HEK293 (cell line): ENCODE results near the gene FTO.
A peak's percentile ranks its signal among the peaks of the same experiment; 100 is the strongest.

Source experiments
- CTCF ChIA-PET: fragments of 350-600 bp; formaldehyde crosslinking; extraction: SDS; loops from one replicate; lab custom pipeline; 2021; ENCODE audit warnings: antibody characterized with exemption; lab: Yijun Ruan, JAX
- POLR2A ChIA-PET: fragments of 300-600 bp; formaldehyde crosslinking; extraction: SDS; loops from one replicate; lab custom pipeline; 2020; ENCODE audit warnings: antibody characterized with exemption, inconsistent platforms; lab: Yijun Ruan, JAX
- H3K27ac ChIP-seq: fragments of 200-500 bp; sonication (Bioruptor generic); 2 replicates; pipeline ENCODE4 v1.5.1; 2014; ENCODE audit warnings: low read depth, low read length, control low read depth, inconsistent platforms; ENCODE audit errors: extremely low read depth
- H3K36me3 ChIP-seq, 2 experiments: fragments of 200-500 bp in 1 of 2; sonication (Bioruptor generic) in 1 of 2; 1 replicate in 1 of 2; 2 replicates in 1 of 2; pipeline ENCODE4 v1.5.1; 2014 to 2017; ENCODE audit warnings: inconsistent platforms in 2 of 2, low read length in 2 of 2; ENCODE audit not compliant: control insufficient read depth in 2 of 2, insufficient read depth in 1 of 2
- H3K4me1 ChIP-seq: fragments of 200-500 bp; sonication (Bioruptor generic); 2 replicates; pipeline ENCODE4 v1.5.1; 2014; ENCODE audit warnings: mild to moderate bottlenecking, low read length, inconsistent platforms; ENCODE audit not compliant: control insufficient read depth, insufficient read depth
- H3K4me3 ChIP-seq: 2 replicates; pipeline ENCODE4 v1.5.1; 2011; ENCODE audit warnings: low read depth, mild to moderate bottlenecking, control low read depth, low read length, moderate library complexity
- H3K9me3 ChIP-seq: fragments of 200-500 bp; sonication (Bioruptor generic); 2 replicates; pipeline ENCODE4 v1.5.1; 2014; ENCODE audit warnings: low read depth, low read length, inconsistent platforms; ENCODE audit not compliant: control insufficient read depth, insufficient read depth
- FEZF1 ChIP-seq: fragments of 450-650 bp; formaldehyde crosslinking; IDR thresholded peaks from 2 replicates; pipeline ENCODE4 v1.5.1; 2016; ENCODE audit warnings: missing biosample characterization, missing genetic modification characterization
- GLI2 ChIP-seq: fragments of 450-650 bp; formaldehyde crosslinking; IDR thresholded peaks from 2 replicates; pipeline ENCODE4; 2017; ENCODE audit warnings: missing biosample characterization, missing genetic modification characterization, low read depth, borderline replicate concordance
- GLI4 ChIP-seq: fragments of 450-650 bp; formaldehyde crosslinking; IDR thresholded peaks from 2 replicates; pipeline ENCODE4 v1.5.1; 2016; ENCODE audit warnings: missing biosample characterization, missing genetic modification characterization
- IKZF3 ChIP-seq: fragments of 450-650 bp; IDR thresholded peaks from 2 replicates; pipeline ENCODE4 v1.5.0; 2018; ENCODE audit warnings: missing biosample characterization, mild to moderate bottlenecking, missing genetic modification characterization, moderate library complexity
- INSM2 ChIP-seq: fragments of 450-650 bp; formaldehyde crosslinking; IDR thresholded peaks from 2 replicates; pipeline ENCODE4 v1.5.1; 2016; ENCODE audit warnings: missing biosample characterization, missing genetic modification characterization
- KLF8 ChIP-seq: fragments of 450-650 bp; formaldehyde crosslinking; IDR thresholded peaks from 2 replicates; pipeline ENCODE4 v1.5.1; 2016; ENCODE audit warnings: missing biosample characterization, missing genetic modification characterization
- MEIS1 ChIP-seq: sonication (generic); formaldehyde crosslinking; IDR thresholded peaks from 2 replicates; pipeline ENCODE4 v1.8.1; 2022; ENCODE audit warnings: missing genetic modification reagents, mild to moderate bottlenecking, borderline replicate concordance
- PBX3 ChIP-seq: sonication (generic); formaldehyde crosslinking; IDR thresholded peaks from 2 replicates; pipeline ENCODE4 v1.8.1; 2022; ENCODE audit warnings: mild to moderate bottlenecking, moderate library complexity, missing genetic modification reagents
- SP2 ChIP-seq: fragments of 450-650 bp; formaldehyde crosslinking; IDR thresholded peaks from 2 replicates; pipeline ENCODE4 v1.5.1; 2016; ENCODE audit warnings: missing biosample characterization, missing genetic modification characterization
- WT1 ChIP-seq: fragments of 450-650 bp; formaldehyde crosslinking; IDR thresholded peaks from 2 replicates; pipeline ENCODE4 v1.5.1; 2016; ENCODE audit warnings: missing biosample characterization, missing genetic modification characterization
- ZBTB21 ChIP-seq: fragments of 450-650 bp; formaldehyde crosslinking; IDR thresholded peaks from 2 replicates; pipeline ENCODE4 v1.5.1; 2017; ENCODE audit warnings: missing biosample characterization, missing genetic modification characterization
- ZBTB44 ChIP-seq: fragments of 450-650 bp; IDR thresholded peaks from 2 replicates; pipeline ENCODE4 v1.5.1; 2018; ENCODE audit warnings: missing biosample characterization, mild to moderate bottlenecking, missing genetic modification characterization
- ZBTB48 ChIP-seq: fragments of 450-650 bp; formaldehyde crosslinking; IDR thresholded peaks from 2 replicates; pipeline ENCODE4 v1.5.1; 2016; ENCODE audit warnings: missing biosample characterization, missing genetic modification characterization
- ZBTB49 ChIP-seq: fragments of 450-650 bp; formaldehyde crosslinking; IDR thresholded peaks from 2 replicates; pipeline ENCODE4 v1.5.1; 2016; ENCODE audit warnings: missing biosample characterization, missing genetic modification characterization, low read depth
- ZBTB8A ChIP-seq: fragments of 450-650 bp; formaldehyde crosslinking; IDR thresholded peaks from 2 replicates; pipeline ENCODE4 v1.5.1; 2016; ENCODE audit warnings: missing biosample characterization, missing genetic modification characterization
- ZEB2 ChIP-seq: fragments of 450-650 bp; formaldehyde crosslinking; IDR thresholded peaks from 2 replicates; pipeline ENCODE4 v1.5.1; 2016; ENCODE audit warnings: missing biosample characterization, missing genetic modification characterization
- ZNF146 ChIP-seq: fragments of 450-650 bp; formaldehyde crosslinking; IDR thresholded peaks from 2 replicates; pipeline ENCODE4 v1.5.1; 2016; ENCODE audit warnings: missing biosample characterization, missing genetic modification characterization
- ZNF184 ChIP-seq: fragments of 450-650 bp; IDR thresholded peaks from 2 replicates; pipeline ENCODE4 v1.5.1; 2018; ENCODE audit warnings: missing biosample characterization, mild to moderate bottlenecking, missing genetic modification characterization
- ZNF19 ChIP-seq: fragments of 450-650 bp; formaldehyde crosslinking; IDR thresholded peaks from 2 replicates; pipeline ENCODE4; 2016; ENCODE audit warnings: missing biosample characterization, missing genetic modification characterization, low read depth
- ZNF202 ChIP-seq: fragments of 450-650 bp; formaldehyde crosslinking; IDR thresholded peaks from 2 replicates; pipeline ENCODE4 v1.5.1; 2016; ENCODE audit warnings: missing biosample characterization, missing genetic modification characterization, borderline replicate concordance
- ZNF26 ChIP-seq: fragments of 450-650 bp; formaldehyde crosslinking; IDR thresholded peaks from 2 replicates; pipeline ENCODE4 v1.5.1; 2016; ENCODE audit warnings: missing biosample characterization, missing genetic modification characterization
- ZNF292 ChIP-seq: fragments of 450-650 bp; formaldehyde crosslinking; IDR thresholded peaks from 2 replicates; pipeline ENCODE4 v1.5.1; 2016; ENCODE audit warnings: low read depth, missing biosample characterization, missing genetic modification characterization, borderline replicate concordance
- ZNF302 ChIP-seq: fragments of 450-650 bp; formaldehyde crosslinking; IDR thresholded peaks from 2 replicates; pipeline ENCODE4 v1.5.1; 2016; ENCODE audit warnings: missing biosample characterization, missing genetic modification characterization, low read depth
- ZNF404 ChIP-seq: fragments of 450-650 bp; formaldehyde crosslinking; IDR thresholded peaks from 2 replicates; pipeline ENCODE4 v1.5.1; 2017; ENCODE audit warnings: missing biosample characterization, missing genetic modification characterization
- ZNF416 ChIP-seq: fragments of 450-650 bp; formaldehyde crosslinking; IDR thresholded peaks from 2 replicates; pipeline ENCODE4 v1.5.1; 2016; ENCODE audit warnings: missing biosample characterization, missing genetic modification characterization
- ZNF501 ChIP-seq: fragments of 450-650 bp; formaldehyde crosslinking; IDR thresholded peaks from 2 replicates; pipeline ENCODE4 v1.5.1; 2016; ENCODE audit warnings: missing biosample characterization, missing genetic modification characterization
- ZNF555 ChIP-seq: fragments of 450-650 bp; formaldehyde crosslinking; conservative IDR thresholded peaks from 2 replicates; pipeline ENCODE4 v1.5.1; 2017; ENCODE audit warnings: missing biosample characterization, mild to moderate bottlenecking, missing genetic modification characterization, inconsistent platforms
- ZNF558 ChIP-seq: fragments of 450-650 bp; formaldehyde crosslinking; IDR thresholded peaks from 2 replicates; pipeline ENCODE4 v1.5.1; 2016; ENCODE audit warnings: missing biosample characterization, missing genetic modification characterization
- ZNF664 ChIP-seq: fragments of 450-650 bp; formaldehyde crosslinking; IDR thresholded peaks from 2 replicates; pipeline ENCODE4 v1.5.1; 2016; ENCODE audit warnings: missing biosample characterization, missing genetic modification characterization
- ZSCAN30 ChIP-seq: fragments of 450-650 bp; IDR thresholded peaks from 2 replicates; pipeline ENCODE4 v1.5.1; 2018; ENCODE audit warnings: missing biosample characterization, mild to moderate bottlenecking, missing genetic modification characterization, moderate library complexity

The FTO gene

GRCh38 chr16:53737552-53737951 is 33.6 kb downstream of the FTO start:
- CTCF ChIA-PET = interaction anchor here (0.7 kb wide), 1 partner anchor 9 kb away, joined by 3 read pairs; no protein-coding TSS in a partner anchor
- POLR2A ChIA-PET = no interaction called here
- no peaks in the 10 kb centered on the region for H3K9me3 ChIP-seq
- H3K4me1 ChIP-seq = peaks cover 22% of the 10 kb centered on the region
- H3K4me3 ChIP-seq = no peak overlapping the region
- H3K36me3 ChIP-seq = no peaks in the 10 kb centered on the region
- H3K27ac ChIP-seq = no peak overlapping the region
- TF ChIP-seq WT1 (peak; percentile 72), ZNF558 (tag by site-specific recombination) (no peak; the same call in 1 of the 2 replicates), IKZF3 (peak; percentile 68; the same call in 1 of the 2 replicates), ZNF26 (tag by site-specific recombination) (no peak), ZNF416 (no peak), ZSCAN30 (tag by site-specific recombination) (no peak), ZNF202 (tag by site-specific recombination) (no peak), ZNF501 (tag by site-specific recombination) (no peak), ZBTB21 (peak; percentile 59; the same call in 1 of the 2 replicates), ZEB2 (tag by site-specific recombination) (peak; percentile 94), ZNF404 (no peak), FEZF1 (tag by site-specific recombination) (peak; percentile 88), ZBTB48 (no peak), MEIS1 (CRISPR knock-in tag) (no peak), ZNF146 (tag by site-specific recombination) (no peak; the same call in 1 of the 2 replicates), INSM2 (0 out of 2 replicates have a peak, but pooled peaks have one; percentile 57), GLI4 (tag by site-specific recombination) (no peak), ZNF302 (tag by site-specific recombination) (no peak), ZNF19 (no peak), ZNF664 (tag by site-specific recombination) (no peak), ZBTB8A (tag by site-specific recombination) (no peak), ZBTB49 (tag by site-specific recombination) (no peak), ZBTB44 (tag by site-specific recombination) (peak; percentile 61; the same call in 1 of the 2 replicates), ZNF292 (no peak), SP2 (no peak), PBX3 (no peak), ZNF184 (tag by site-specific recombination) (no peak), KLF8 (tag by site-specific recombination) (peak; percentile 69), ZNF555 (tag by site-specific recombination) (no peak), GLI2 (tag by site-specific recombination) (peak; percentile 60; the same call in 1 of the 2 replicates)
